ENCODE data around the gene PBX1.

DNA sequence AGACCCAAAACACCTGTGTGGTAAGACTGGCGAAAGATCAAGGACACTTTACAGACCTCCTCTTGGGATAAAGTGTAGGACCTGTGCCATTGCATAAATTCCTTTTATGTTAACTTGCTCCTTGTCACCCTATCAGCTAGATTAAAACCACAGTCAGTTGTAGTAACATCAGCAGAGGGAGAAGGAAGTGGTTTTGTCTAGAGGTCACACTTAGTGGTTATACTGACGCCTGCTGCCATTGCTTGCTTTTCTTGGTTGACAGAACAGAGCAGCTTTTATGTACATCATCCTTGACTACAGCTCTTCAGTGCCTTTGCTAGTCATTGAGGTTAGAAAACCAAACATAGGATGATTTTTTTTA, 101.4 kb downstream of the PBX1 start:
- TF ChIP-seq POLR2A (IDR thresholded peaks at IDR 0.05): no peak
- TF ChIP-seq, protein P1, sequence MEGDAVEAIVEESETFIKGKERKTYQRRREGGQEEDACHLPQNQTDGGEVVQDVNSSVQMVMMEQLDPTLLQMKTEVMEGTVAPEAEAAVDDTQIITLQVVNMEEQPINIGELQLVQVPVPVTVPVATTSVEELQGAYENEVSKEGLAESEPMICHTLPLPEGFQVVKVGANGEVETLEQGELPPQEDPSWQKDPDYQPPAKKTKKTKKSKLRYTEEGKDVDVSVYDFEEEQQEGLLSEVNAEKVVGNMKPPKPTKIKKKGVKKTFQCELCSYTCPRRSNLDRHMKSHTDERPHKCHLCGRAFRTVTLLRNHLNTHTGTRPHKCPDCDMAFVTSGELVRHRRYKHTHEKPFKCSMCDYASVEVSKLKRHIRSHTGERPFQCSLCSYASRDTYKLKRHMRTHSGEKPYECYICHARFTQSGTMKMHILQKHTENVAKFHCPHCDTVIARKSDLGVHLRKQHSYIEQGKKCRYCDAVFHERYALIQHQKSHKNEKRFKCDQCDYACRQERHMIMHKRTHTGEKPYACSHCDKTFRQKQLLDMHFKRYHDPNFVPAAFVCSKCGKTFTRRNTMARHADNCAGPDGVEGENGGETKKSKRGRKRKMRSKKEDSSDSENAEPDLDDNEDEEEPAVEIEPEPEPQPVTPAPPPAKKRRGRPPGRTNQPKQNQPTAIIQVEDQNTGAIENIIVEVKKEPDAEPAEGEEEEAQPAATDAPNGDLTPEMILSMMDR (IDR thresholded peaks at IDR 0.05): no peak

All from right lobe of liver (tissue), 4 donors.